ENCODE results near the gene DISC1.

- no peak for TF ChIP-seq POLR2A (IDR thresholded peaks at IDR 0.05)
- TF ChIP-seq, protein P1, sequence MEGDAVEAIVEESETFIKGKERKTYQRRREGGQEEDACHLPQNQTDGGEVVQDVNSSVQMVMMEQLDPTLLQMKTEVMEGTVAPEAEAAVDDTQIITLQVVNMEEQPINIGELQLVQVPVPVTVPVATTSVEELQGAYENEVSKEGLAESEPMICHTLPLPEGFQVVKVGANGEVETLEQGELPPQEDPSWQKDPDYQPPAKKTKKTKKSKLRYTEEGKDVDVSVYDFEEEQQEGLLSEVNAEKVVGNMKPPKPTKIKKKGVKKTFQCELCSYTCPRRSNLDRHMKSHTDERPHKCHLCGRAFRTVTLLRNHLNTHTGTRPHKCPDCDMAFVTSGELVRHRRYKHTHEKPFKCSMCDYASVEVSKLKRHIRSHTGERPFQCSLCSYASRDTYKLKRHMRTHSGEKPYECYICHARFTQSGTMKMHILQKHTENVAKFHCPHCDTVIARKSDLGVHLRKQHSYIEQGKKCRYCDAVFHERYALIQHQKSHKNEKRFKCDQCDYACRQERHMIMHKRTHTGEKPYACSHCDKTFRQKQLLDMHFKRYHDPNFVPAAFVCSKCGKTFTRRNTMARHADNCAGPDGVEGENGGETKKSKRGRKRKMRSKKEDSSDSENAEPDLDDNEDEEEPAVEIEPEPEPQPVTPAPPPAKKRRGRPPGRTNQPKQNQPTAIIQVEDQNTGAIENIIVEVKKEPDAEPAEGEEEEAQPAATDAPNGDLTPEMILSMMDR (IDR thresholded peaks at IDR 0.05): no peak
- no peak for TF ChIP-seq POLR2AphosphoS5 (IDR thresholded peaks at IDR 0.05)
Measured at GRCh38 chr1:231972111-231972445, 345.5 kb downstream of the DISC1 start.
